Measurements from ENCODE around the gene SPECC1. TPM values are rescaled to one million over a fixed set of nuclear protein-coding genes. Genes with fewer than 3 reads are reported as not detected.
A peak's percentile ranks its signal among the peaks of the same experiment; 100 is the strongest.

SPECC1 gene
- total and polyA plus RNA-seq, 9 of the 15 experiments (the other 6 are each of a cell fraction or from before 2014, with no cell fraction given) = 2.4 to 19.6 (median 14.7) TPM

DNA sequence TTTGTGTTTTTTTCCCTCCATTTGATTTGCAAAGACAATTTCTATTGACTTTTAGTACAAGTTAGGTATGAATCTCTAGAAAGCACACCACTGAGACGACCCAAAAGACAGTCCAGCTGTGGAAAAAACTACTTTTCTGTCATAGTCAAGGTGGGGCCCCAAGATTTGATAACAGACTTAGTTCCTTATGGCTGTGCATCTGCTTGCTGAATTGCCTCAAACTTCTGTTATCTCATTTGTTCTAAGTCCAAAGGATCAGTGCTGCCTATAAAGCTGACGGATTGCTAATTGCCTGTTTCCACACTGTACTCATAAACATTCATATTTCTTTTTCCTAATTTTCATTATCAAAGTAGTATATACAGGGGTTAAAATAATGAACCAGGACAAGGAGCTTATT, 180.8 kb downstream of the SPECC1 start (continued):
- TF ChIP-seq FOXM1 (IDR thresholded peaks at IDR 0.05; ENCODE audit: low read depth) (no peak), FOXM1 (CRISPR knock-in tag; IDR thresholded peaks at IDR 0.05; ENCODE audit: low read depth) (no peak), ZNF274 (IDR thresholded peaks at IDR 0.05; ENCODE audit: borderline replicate concordance, low read depth, low read length) (no peak), ZNF324 (CRISPR knock-in tag; IDR thresholded peaks at IDR 0.05) (no peak), ZNF644 (tag; IDR thresholded peaks at IDR 0.05; ENCODE audit: low read depth) (no peak), PCBP1 (IDR thresholded peaks at IDR 0.05; ENCODE audit: low read depth, low read length, poor library complexity, severe bottlenecking) (no peak), ZZZ3 (IDR thresholded peaks at IDR 0.05) (no peak), CREM (IDR thresholded peaks at IDR 0.05; ENCODE audit: low read depth) (0 out of 2 replicates have a peak, but pooled peaks have one; percentile 16), ARID1B (IDR thresholded peaks at IDR 0.05) (peak; percentile 65), LCOR (CRISPR knock-in tag; IDR thresholded peaks at IDR 0.05) (no peak), NFRKB (IDR thresholded peaks at IDR 0.05; ENCODE audit: low read depth) (no peak), HDAC2 (IDR thresholded peaks at IDR 0.05) (no peak), MTA1 (IDR thresholded peaks at IDR 0.05; ENCODE audit: borderline replicate concordance) (no peak), KDM5B (IDR thresholded peaks at IDR 0.05; ENCODE audit: insufficient replicate concordance, low read depth, low read length) (no peak), SOX6 (IDR thresholded peaks at IDR 0.05) (peak; percentile 40; the same call in 1 of the 2 replicates), KLF16 (IDR thresholded peaks at IDR 0.05) (peak; percentile 52; the same call in 1 of the 2 replicates), BRD9 (IDR thresholded peaks at IDR 0.05; ENCODE audit: low read depth, partially characterized antibody) (no peak), TSC22D4 (tag; IDR thresholded peaks at IDR 0.05) (no peak), TCF3 (CRISPR knock-in tag; IDR thresholded peaks at IDR 0.05) (peak; percentile 74), ARID2 (IDR thresholded peaks at IDR 0.05) (no peak), TEAD4 (IDR thresholded peaks at IDR 0.05; ENCODE audit: low read length) (peak; percentile 76), TEAD4 (CRISPR knock-in tag; IDR thresholded peaks at IDR 0.05; ENCODE audit: borderline replicate concordance) (no peak), KDM1A (IDR thresholded peaks at IDR 0.05) (peak; percentile 35 to 41; a peak in 1 of 4 replicates)
- TF ChIP-seq, protein P1, sequence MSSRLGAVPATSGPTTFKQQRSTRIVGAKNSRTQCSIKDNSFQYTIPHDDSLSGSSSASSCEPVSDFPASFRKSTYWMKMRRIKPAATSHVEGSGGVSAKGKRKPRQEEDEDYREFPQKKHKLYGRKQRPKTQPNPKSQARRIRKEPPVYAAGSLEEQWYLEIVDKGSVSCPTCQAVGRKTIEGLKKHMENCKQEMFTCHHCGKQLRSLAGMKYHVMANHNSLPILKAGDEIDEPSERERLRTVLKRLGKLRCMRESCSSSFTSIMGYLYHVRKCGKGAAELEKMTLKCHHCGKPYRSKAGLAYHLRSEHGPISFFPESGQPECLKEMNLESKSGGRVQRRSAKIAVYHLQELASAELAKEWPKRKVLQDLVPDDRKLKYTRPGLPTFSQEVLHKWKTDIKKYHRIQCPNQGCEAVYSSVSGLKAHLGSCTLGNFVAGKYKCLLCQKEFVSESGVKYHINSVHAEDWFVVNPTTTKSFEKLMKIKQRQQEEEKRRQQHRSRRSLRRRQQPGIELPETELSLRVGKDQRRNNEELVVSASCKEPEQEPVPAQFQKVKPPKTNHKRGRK (tag; IDR thresholded peaks at IDR 0.05) = no peak
- TF ChIP-seq, protein P2, sequence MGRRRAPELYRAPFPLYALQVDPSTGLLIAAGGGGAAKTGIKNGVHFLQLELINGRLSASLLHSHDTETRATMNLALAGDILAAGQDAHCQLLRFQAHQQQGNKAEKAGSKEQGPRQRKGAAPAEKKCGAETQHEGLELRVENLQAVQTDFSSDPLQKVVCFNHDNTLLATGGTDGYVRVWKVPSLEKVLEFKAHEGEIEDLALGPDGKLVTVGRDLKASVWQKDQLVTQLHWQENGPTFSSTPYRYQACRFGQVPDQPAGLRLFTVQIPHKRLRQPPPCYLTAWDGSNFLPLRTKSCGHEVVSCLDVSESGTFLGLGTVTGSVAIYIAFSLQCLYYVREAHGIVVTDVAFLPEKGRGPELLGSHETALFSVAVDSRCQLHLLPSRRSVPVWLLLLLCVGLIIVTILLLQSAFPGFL (CRISPR knock-in tag; IDR thresholded peaks at IDR 0.05) = no peak
- TF ChIP-seq, protein P3, sequence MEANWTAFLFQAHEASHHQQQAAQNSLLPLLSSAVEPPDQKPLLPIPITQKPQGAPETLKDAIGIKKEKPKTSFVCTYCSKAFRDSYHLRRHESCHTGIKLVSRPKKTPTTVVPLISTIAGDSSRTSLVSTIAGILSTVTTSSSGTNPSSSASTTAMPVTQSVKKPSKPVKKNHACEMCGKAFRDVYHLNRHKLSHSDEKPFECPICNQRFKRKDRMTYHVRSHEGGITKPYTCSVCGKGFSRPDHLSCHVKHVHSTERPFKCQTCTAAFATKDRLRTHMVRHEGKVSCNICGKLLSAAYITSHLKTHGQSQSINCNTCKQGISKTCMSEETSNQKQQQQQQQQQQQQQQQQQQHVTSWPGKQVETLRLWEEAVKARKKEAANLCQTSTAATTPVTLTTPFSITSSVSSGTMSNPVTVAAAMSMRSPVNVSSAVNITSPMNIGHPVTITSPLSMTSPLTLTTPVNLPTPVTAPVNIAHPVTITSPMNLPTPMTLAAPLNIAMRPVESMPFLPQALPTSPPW (CRISPR knock-in tag; IDR thresholded peaks at IDR 0.05) = no peak
- TF ChIP-seq, protein P4, sequence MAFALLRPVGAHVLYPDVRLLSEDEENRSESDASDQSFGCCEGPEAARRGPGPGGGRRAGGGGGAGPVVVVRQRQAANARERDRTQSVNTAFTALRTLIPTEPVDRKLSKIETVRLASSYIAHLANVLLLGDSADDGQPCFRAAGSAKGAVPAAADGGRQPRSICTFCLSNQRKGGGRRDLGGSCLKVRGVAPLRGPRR (CRISPR knock-in tag; IDR thresholded peaks at IDR 0.05) = no peak
